ENCODE measurements around the gene MSLN.

MSLN gene

DNA sequence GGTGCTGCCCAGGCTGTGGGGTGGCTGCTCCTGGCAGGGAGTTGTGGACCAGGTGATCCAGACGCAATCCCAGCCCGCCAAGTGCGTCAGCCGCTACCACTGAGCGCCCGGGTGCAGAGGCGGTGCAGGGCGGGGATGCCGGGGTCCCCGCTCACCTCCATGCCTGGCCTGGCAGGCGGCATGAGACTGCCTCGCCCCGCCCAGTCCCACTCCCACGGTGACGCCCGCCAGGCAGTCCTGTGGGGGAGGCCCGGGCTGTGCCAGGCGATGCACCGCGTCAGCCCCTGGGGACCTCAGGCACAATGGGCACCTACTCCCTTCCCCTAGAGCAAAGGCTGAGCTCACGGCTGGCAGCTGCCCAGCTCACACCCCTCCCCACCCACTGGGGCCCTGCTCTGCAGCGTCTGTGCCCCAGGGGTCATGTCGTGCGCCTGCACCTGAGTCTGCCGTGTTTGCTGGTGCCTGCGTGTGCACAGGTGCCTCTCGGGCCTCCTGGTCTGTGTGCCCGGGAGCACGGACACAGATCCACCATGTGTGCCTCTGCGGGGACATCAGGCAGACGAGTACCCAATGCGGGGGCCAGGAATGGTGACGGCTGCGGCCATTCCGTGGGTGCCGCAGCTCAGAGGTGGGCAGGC lies 22.4 kb downstream of the MSLN start:
- no peak for DNase-seq (ENCODE audit: extremely low spot score)
- TF ChIP-seq, protein P1, sequence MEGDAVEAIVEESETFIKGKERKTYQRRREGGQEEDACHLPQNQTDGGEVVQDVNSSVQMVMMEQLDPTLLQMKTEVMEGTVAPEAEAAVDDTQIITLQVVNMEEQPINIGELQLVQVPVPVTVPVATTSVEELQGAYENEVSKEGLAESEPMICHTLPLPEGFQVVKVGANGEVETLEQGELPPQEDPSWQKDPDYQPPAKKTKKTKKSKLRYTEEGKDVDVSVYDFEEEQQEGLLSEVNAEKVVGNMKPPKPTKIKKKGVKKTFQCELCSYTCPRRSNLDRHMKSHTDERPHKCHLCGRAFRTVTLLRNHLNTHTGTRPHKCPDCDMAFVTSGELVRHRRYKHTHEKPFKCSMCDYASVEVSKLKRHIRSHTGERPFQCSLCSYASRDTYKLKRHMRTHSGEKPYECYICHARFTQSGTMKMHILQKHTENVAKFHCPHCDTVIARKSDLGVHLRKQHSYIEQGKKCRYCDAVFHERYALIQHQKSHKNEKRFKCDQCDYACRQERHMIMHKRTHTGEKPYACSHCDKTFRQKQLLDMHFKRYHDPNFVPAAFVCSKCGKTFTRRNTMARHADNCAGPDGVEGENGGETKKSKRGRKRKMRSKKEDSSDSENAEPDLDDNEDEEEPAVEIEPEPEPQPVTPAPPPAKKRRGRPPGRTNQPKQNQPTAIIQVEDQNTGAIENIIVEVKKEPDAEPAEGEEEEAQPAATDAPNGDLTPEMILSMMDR (IDR thresholded peaks at IDR 0.05; ENCODE audit: control extremely low read depth, extremely low read depth, low read depth, missing control alignments): no peak
- POLR2A ChIA-PET: no interaction called here
- CTCF ChIA-PET: interaction anchor here (0.7 to 9.6 kb wide), 3 partner anchors 62 to 70 kb away, joined by 3 to 169 read pairs (median 8); partner anchors contain the start of genes ANTKMT and METRN

DNA sequence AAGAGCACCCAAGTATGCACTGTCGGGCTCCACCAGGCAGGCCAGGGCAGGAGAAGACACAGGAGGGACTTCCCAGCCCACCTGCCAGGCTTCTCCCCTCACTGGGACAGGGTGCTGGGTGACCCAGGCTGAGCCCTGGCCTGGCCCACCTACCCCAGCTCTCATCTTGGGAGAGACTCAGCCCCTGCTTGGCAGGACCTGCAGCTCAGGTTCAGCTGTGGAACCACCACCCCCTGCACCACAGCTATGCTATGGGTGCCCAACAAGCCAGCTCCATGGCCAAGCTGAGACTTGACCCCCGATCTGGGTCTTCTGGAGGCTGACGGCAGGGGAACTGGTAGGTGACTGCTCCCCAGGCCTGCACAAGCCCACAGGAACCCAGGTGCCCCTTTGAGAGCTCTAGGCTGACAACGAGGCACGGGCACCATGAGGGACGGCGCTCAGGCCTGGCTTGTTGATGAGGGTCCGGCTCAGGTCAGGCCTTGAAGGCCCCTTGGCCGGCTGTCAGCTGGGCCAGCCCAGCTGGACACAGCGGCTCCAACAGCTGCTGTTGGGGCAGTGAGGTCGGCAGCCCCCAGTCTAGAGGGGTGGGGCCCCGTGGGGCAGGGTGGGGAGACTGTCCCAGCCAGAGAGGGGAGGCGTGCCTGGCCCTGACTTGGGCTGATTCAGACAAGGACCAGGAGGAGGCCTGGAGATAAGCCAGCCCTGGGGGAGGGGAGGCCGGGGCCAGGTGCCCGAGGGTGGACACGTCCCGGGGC lies 23.0 kb downstream of the MSLN start:
- DNase-seq (ENCODE audit: extremely low spot score): no peak
- CTCF ChIA-PET: interaction anchor here (0.7 to 9.6 kb wide), 6 partner anchors 11 to 70 kb away, joined by 3 to 169 read pairs (median 7); partner anchors contain the start of genes ANTKMT and METRN
- POLR2A ChIA-PET: no interaction called here
- TF ChIP-seq, protein P1 (IDR thresholded peaks at IDR 0.05; ENCODE audit: control extremely low read depth, extremely low read depth, low read depth, missing control alignments): no peak

- POLR2A ChIA-PET: no interaction called here
- TF ChIP-seq, protein P1 (IDR thresholded peaks at IDR 0.05; ENCODE audit: control extremely low read depth, extremely low read depth, low read depth, missing control alignments): no peak
- DNase-seq (ENCODE audit: extremely low spot score): no peak
- CTCF ChIA-PET: interaction anchor here (0.9 to 9.6 kb wide), 22 partner anchors 8 to 395 kb away, joined by 3 to 169 read pairs (median 6); partner anchors contain the start of genes ANTKMT, CCDC78, CIAO3 and METRN
Observed at GRCh38 chr16:784431-784830, 23.9 kb downstream of the MSLN start.

DNA sequence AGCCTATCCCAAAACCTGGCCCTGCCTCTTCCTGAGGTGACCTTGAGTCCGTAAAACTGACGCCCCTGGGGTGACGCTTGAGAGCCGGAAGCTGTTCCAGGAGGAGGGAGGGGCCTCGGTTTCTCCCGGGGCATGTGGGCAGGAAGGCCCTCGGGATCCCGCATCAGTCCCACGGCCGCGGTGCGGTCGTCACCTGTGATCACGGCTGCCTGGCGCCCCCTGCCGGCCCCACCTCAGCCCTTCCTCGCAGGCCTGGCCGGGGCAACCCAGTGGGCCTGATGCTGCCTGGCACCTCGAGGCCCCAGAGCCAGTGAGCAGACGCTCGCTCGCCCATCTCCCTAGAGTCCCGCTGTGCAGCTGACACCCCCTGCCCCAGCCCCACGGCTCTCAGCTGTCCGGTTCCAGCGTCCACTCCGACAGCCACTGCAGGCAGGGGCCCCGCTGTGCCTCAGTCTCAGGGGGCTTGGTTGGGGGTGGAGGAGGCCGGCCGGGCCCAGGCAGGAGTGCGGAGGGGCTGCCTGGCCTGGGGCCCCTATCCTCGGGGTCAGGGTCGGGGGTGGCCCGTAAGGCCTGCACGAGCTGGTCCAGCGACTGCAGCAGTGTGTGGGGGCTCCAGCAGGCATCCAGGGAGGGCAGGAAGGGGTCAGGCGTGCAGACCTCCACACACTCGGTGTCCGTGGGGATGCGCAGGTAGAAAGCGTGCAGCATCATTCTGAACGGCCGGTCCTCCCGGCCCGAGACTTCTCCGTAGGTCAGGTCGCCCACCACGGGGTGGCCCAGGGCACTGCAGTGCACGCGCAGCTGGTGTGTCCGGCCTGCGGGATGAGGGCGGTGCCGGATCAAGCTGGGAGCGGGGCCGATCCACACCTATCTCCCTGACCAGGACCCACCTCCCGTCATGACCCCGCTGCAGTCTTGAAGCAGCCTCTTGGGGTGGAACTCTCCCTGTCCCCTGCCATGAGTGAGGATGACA lies 25.3 kb downstream of the MSLN start:
- DNase-seq (ENCODE audit: extremely low spot score): peak; percentile 80
- TF ChIP-seq, protein P1 (IDR thresholded peaks at IDR 0.05; ENCODE audit: control extremely low read depth, extremely low read depth, low read depth, missing control alignments): peak; percentile 90
- POLR2A ChIA-PET: no interaction called here
- CTCF ChIA-PET: interaction anchor here (0.8 to 9.6 kb wide), 24 partner anchors 9 to 187 kb away, joined by 3 to 169 read pairs (median 5); partner anchors contain the start of genes CCDC78, CIAO3, GNG13 and METRN

DNA sequence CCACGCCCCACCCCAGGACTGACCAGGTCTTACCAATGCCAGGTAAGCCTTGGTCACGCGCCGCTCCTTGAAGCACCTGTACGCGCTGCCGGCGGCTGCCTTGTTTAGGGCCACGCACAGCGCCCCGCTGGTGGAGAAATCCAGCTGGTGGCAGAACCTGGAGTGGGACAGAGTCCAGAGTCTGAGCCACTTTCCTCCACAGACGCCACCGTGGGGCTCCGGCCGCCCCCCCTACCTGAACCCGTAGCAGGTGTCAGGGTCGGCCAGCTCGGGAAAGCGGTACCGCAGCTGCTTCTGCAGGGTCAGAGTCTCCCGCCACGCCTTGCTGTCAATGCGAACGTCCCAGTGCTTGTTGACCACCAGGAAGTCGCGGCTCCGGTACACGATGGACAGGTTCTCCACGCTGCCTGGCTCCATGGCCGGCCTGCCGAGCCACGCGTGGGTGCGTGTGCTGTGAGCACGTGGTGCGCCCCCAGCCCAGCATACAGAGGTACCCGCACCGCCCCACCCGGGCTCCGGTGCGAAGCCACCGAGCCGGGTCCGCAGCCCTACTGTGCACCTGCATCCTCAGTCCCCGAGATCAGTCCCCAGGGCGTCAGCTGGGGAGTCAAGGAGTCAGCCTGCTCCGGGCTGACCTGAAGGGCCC lies 26.9 kb downstream of the MSLN start:
- ChIA-PET POLR2A (interaction anchor here (0.6 kb wide), 1 partner anchor 20 kb away, joined by 3 read pairs; no protein-coding TSS in a partner anchor), CTCF (interaction anchor here (9.6 kb wide), 1 partner anchor 74 kb away, joined by 169 read pairs; the partner anchor contains the start of gene METRN)
- DNase-seq (ENCODE audit: extremely low spot score): no peak
- TF ChIP-seq, protein P1 (IDR thresholded peaks at IDR 0.05; ENCODE audit: control extremely low read depth, extremely low read depth, low read depth, missing control alignments): no peak
